Medulla oblongata (tissue), 1 donor: ENCODE results near the gene CLEC7A.

Experiments
- DNase-seq: peaks from one replicate; pipeline ENCODE4 v3.0.0-alpha.2; 2015; ENCODE audit errors: extremely low spot score

CLEC7A gene

DNA sequence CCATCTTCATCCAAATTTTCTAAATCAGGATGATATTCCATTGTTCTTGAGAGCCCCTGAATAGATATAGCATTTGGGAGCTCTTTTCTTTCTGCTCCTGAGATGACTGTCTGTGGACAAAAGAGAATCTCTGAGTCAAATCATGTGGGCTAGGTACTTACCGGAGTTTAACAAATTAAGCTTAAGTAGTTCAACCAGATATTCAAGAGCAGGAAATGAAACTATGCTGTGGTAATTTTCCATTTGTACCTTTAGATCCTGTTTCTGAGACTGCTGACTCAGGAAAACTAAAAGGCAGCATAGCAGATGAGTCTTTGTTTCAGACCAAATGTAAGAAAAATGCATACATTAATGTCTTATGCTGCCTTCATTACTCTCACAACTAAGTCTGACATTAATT lies at the start of gene CLEC7A:
Gene CLEC7A (minus strand): TSS at position 158 of the 400 bp plus-strand sequence. CDS start 117 bp downstream, at position 41.
- peak; percentile 72 for DNase-seq

DNA sequence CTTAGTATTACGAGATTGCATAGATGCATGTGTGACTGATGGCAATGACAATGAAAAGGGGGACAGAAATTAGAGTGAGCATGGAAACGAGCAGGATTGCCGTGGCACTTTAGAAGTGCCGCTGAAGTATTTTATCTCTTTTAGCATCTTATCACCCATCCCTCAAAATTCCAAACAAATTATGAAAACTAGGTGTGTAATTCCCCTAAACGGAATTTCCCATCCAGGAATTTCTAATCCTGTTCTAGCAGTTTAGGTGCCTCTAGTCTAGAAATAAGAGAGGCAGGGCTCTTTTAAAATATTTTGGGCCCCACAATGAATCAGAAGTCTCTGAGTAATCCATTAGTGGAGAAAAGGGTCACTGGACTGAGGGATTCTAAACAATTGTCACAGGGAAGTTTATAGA lies 49.8 kb upstream of the CLEC7A start:
- no peak for DNase-seq

DNA sequence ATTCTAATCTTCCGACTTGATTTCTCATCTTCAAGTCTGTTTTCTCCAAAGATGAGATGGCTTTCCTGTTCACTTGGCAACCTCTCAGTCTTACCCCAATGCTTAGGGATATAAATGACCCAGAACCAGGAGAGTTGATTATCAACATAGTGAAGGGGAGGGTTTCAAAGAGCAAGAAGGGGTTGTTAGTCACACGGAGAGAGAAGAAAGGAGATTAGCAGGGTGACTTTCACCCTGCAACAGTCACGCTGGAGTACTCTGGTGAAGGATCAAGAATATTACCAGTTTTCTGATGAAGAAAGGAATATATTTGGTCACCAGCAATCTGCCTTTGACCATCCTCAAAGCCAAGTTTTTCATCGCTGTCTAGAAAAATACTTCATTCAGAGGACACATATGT lies 48.8 kb upstream of the CLEC7A start, which contains the start of gene TMEM52B:
Gene TMEM52B (plus strand): TSS at position 212 of the 400 bp plus-strand sequence. CDS start 543 bp downstream, outside the sequence.
- DNase-seq, result no peak

DNA sequence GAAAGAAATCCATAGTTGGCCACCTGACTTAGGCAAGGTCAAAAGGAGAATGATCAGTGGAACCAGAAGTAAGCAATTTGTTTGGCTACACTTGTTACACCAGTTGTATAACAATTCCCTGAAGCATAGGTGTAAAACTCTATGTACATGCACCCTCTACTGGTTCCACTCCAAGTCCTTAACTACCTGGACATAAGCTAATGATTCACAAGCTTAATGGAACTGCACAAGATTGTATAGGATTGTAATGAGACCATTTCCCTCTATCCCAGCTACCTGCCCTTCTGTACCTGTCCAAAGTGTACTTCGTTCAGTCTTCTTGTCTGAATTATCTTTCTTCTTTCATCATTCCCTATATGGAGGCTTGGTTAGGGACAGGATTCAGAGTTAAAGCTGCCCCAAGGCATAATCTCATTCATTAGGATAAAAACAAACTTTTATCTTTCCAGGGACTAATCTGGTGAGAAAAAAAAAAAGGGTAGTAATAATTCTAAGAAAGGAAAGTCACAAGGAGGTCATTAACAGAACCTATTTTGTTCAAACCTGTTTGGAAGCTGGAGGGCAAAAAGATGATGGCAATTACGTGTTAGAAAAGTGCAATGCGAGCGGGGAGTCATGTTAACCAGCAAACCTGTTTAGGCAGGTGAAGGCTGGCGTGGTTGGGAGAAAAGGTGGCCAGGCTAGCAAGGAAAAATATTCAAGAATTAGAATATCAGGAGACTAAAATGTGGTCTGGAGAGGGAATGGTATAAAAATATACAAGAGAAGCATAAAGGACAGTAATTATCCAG lies 46.0 kb upstream of the CLEC7A start:
- DNase-seq, result no peak

DNA sequence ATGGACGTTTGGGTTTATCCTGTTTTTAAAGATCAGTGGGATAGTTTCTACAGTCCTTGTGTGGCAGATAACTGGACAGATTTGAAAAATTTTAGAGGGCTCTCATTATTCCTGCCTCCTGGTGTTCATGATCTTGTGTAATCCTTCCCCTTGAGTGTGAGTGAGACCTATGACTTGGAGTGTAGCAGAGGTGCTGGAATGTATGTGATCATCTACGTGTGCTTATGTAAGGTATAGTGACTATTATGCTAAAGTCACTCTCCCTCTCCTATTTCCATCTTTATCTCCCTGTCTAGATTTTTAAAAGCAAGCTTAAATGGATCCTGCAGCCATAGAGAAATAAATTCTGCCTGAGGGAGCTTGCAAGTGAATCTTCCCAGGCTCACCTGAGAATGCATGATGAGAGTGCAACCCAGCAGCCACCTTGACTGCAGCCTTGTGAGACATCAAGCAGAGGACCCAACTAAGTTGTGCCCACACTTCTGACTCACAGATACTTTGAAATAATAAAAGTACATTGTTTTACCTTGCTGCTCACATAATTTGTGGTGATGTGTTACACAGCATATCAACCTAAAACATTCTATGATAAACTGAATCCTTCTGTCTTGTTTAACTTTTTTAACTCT lies 45.1 kb upstream of the CLEC7A start:
- DNase-seq, result no peak

DNA sequence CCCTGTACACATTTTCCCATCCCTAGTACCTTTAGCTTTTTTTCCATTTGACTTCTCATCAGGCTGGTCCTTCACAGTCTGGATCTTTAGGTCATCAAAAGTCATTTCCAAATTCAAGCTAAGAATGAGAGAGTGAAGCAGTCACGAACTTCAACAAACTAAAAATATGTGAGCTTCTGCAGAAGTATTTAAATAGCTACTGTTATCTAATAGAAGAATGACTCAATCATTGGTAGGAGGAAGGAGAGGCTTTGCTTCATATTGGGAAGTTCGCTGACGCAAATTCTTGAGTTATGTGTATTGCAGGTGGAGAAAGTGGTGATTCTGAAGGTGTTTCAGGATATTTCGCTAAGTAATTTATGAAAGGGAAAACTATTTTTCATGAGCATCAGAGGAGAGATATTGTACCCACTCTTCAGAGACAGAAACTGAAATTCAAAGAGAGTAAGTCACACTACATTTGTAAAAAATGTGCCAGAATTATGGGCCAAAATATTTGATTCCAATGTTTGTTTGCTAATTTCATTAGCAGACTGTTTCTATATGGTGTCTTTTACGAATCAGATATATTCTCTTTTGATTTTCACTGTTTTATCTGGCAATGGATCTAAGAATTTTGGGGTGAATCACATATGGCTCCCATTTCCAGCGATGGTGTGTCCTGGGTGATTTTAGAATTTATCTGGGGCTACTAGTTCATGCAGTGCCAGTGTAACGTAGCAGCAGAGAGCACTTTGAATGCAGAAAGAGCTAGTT lies 42.2 kb upstream of the CLEC7A start, which contains the start of gene OLR1:
Gene OLR1 (minus strand): TSS at position 160 of the 756 bp plus-strand sequence. CDS start 55 bp downstream, at position 105.
- peak; percentile 66 for DNase-seq

DNA sequence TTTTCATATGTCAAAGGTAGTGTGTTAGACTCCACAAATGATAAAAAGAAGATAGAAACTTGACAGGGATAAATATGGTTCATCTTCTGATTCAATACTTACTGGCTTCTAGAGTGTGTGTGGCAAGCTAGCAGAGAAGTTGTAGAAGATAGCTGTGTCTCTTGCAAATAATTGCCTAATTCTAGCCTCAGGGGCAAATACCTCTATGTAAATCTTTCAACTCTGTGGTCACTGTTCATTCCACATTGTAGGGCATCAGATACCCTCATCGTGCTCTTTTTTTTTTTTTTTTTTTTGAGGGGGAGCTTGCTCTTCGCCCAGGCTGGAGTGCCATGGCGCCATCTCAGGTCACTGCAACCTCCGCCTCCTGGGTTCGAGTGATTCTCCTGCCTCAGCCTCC lies 40.2 kb upstream of the CLEC7A start:
- DNase-seq, result no peak

DNA sequence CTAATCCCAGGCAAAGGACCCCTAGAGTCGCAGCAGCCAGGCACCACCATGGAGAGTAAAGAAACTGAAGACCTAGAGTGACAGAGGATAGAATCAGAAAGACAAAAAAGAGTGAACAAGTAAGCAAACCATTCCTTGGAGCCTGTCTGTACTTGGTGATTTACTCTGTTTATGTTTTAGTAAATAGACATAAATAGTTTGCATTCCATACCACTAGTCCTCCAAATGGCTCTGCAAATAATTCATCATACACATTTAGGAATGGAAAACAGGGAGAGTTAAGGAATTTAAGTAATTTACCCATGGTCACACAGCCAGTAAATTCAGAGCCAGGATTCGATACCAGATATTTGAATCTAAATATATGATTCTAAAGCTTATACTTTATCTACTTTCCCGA lies 39.1 kb upstream of the CLEC7A start:
- no peak for DNase-seq

DNA sequence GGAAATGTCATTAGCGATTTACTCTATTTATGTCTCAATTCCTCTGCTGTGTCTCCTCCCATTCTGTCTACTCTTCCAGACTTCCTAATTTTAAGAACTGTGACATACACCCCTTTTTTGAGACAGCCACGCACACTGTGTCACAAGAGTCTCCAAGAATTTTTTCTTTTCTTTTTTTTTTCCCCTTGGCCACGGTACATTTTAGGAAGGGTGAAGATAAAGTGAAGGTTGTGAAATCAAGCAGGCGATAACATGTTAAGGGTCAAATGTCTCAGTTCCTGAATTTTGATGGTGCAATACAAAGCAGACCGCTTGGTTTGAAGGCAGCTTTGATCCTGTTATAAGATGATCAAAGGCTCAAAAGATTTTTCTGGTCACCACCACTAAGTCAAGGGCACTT lies 37.6 kb upstream of the CLEC7A start:
- DNase-seq, result peak; percentile 83

DNA sequence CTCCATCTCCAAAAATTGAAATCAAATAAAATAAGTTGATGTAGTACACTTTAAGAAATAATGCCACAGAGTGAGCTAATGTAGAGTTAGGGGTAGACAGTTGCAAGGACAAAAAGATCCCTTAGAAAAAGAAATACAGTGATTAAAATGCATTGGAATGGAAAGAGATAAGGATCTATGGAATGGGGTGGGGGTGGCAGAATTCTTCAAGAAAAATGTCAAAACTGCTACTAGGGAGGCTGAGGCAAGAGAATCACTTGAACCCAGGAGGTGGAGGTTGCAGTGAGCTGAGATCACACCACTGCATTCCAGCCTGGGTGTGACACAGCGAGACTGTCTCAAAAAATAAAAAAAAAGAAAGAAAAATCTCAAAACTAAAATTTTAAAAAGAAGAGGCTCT lies 35.4 kb upstream of the CLEC7A start:
- no peak for DNase-seq

DNA sequence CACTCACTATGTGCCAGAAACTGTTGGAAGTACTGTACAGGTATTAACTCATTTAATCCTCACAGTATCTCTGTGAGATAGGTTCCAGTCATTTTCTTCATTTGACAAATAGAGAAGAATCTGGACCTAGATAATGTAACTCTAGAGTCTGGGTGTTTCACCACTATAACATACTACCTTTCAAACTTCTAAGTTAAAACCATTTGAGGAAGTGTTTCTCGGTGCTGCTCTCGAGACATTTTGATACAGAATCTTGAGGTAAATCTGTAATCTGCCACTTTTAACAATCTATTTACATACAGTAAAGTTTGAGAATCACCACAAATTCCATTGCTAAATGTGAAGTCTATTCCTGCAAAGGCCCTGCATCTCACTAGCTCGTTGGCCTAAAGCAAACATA lies 33.1 kb upstream of the CLEC7A start:
- no peak for DNase-seq

DNA sequence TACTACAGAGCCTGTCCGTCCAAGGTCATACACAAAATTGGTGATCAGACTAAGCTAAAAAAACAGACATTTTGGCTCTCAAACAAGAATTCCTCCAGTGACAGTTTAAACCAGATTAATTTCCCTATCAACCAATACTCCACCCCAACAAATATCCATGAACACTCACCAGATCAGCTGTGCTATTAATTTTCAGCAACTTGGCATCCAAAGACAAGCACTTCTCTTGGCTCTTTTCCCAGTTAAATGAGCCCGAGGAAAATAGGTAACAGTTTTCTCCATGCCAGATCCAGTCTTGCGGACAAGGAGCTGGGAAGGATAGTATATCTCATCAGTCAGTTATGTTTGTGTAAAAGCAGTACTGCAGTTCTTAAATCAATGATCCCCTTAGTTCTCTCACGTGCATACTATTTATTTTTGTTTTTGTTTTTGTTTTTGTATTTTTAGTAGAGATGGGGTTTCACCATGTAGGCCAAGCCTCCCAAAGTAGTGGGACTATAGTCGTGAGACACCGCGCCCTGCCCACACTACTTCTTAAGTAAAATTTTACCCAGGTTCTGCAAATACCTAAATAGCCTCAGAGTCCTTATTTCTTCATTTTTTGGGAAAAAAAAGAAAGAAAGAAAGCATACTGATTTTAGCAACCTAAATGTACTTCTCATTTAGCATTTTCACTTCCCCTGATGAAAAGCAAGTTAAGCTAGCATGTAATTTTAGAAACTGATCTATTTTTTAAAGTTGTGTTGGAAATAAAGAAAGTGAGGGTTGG lies 30.8 kb upstream of the CLEC7A start:
- DNase-seq, result peak; percentile 64

DNA sequence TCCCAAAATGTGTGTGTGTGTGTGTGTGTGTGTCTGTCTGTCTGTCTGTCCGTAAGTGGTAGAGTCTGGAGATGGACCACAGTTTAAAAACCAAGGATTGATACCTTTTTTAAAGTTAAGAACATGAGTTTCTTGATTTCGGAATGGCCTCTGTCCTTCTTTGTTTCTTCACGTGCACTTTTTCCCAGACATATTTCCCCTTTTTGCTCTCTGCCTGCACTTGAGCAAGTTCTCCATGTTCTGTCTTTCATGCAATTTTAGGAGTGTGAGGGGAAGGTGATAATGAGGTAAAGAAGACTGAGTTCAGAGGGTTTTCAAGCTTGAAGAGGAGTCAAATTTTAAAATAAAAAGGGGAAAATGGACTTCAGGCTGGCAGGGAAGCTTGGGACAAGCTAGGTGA lies 29.3 kb upstream of the CLEC7A start:
- no peak for DNase-seq

DNA sequence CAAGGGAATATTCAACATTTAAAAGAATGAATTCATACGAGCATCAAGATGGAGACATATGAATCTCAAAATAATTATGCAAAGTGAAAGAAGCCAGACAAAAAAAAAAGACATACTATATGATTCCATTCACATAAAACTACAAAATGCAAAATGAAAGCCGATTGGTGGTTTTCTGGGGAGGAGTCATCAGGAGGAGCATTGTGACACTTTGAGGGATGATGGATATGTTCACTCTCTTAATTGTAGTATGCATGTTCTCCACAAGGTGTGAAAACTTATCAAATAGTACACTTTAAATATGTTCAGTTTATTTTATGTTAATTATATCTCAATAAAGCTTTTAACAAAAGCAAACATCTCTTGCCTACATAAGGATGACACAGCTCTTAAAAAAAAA lies 28.4 kb upstream of the CLEC7A start:
- no peak for DNase-seq

DNA sequence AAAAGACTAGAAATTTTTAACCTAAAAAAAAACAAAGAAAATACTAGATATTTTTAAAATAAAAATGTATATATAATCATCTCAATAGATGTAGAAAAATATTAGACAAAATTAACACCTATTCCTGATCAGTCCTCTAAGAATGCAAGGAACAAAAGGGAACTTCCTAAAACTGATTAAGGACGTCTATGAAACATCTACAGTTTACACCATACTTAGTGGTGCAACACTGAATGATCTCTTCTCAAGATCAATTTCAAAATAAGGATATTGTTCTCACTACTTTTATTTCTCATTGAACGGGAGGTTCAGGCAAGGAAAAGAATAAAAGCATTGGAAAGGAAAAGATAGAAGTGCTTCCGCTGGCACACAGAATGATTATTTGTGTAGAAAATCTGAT lies 26.0 kb upstream of the CLEC7A start:
- no peak for DNase-seq

DNA sequence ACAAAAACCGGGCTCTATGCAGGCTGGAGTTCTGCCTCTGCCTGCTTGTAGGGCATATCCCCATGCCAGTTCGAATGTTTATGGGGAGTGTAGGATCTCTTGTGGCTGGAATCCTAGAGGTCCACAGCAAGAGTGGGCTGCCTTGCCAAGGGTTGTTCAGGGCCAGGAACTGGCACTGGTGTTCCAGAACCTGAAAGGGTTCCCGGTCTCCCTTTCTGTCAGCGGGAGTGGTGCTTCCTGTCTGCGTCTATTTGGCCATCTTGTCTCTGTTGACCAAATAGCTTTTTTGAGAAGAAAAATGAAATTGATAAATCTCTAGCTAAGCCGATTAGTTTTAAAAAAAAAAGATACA lies 24.1 kb upstream of the CLEC7A start:
- DNase-seq, result no peak

DNA sequence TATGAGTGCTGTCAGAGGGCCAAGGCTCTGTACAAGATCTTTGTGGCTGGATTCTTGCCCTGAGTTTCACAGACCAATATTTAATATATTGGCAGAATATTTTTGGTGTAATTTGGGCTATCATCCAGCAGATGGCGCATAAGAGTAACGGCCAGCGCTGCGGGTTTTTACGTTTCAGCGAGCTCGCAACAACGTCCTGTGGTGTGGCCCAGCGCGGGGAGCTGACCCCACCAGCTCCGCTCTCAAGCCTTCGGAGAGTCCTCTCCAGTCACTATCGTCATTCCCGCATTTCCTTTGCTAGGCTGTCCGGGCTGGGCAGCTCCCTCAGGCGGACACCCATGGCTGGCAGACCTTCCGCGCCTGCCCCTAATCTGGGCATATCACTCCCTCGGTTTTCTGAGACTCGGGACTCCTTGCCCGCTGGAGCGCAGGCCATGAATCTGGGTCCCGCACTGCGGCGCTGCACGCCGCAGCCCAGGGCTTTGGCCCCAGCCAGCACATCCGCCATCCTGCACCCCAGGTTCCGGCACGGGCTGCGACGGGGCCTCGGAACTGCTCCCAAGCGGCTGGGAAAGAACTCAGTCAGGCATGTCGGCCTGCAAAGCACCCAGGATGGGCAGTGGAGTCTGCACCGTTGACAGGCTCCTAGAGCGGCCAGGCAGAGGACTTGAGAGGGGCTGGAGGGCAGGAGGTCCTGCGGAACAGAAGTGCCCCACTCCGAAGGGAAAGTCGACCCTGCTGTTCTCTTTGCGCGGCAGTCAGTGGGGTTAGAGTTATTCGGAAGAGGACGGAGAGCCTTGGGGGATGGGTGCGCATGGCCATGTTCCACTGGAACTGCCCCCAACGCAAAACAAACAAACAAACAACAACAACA lies 23.5 kb upstream of the CLEC7A start:
- peak; percentile 89 for DNase-seq

DNA sequence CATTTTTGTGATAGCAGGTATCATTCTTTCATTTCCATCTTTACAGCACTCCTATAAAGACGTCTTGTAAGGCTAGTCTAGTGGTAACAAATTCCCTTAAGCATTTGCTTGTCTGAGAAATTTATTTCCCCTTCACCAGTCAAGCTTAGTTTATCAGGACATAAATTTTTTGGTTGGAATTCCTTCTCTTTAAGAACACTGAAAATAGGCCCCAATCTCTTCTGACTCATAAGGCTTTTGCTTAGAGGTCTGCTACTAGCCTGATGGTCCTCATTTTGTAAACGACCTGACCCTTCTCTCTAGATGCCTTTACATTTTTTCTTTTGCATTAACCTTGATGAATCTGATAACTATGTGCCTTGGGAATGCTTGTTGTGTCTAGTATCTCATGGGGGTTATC lies 21.6 kb upstream of the CLEC7A start:
- DNase-seq, result no peak

DNA sequence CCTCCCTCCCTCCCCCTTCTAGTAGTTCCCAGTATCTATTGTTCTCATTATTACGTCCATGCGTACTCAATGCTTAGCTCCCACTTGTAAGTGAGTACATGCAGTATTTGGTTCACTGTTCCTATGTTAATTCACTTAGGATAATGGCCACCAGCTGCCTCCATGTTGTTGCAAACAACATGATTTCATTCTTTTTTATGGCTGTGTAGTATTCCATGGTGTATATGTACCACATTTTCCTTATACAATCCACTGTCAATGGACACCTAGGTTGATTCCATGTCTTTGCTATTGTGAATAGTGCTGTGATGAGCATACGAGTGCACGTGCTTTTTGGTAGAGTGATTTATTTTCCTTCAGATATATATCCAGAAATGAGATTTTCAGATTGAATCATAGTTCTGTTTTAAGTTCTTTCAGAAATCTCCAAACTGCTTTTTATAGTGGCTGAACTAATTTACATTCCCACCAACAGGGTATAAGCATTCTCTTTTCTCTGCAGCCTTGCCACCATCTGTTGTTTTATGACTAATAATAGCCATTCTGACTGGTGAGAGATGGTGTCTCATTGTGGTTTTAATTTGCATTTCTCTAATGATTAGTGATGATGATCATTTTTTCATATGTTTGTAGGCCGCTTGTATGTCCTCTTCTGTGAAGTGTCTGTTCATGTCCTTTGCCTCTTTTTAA lies 17.9 kb upstream of the CLEC7A start:
- no peak for DNase-seq

DNA sequence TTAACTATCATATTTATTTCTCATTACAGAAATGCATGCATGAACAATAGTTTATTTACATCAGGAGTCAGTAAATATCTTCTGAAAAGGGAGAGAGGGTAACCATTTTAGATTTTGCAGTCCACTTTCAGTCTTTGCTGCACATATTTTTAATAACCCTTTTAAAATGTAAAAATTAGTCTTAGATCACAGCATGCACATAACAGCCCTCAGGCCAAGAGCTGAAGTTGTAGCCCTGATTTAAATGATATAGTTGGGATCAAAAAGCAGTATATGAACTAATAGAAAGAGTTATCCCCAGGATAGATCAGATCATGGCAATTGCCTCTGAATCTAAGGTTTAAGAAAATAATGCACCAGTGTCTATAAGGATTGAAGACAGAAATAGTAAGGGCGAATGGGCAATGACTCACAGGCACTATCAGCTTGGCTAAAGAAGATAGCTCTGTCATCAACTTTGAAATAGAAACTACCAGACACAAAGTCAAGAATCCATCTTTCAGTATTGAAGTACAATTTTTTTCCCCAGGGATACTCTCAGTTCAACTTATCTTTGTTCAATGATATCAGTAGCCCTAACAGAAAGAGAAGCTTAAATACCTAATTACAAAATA lies 13.1 kb upstream of the CLEC7A start:
- no peak for DNase-seq
